Right cardiac atrium (tissue), 5 donors: ENCODE measurements around the gene DSTYK. TPM values are rescaled to one million over a fixed set of nuclear protein-coding genes. Genes with fewer than 3 reads are reported as not detected.

Experiments used
- ATAC-seq, 2 donors: fragments of 200-7000 bp; cut with Tn5 transposase; one replicate each; pipeline versions ENCODE4 v1.8.0 to v1.9.1; 2020; ENCODE audit warnings: moderate library complexity in 2 of 2, mild to moderate bottlenecking in 1 of 2
- DNase-seq, 3 donors: peaks; one replicate each; pipeline ENCODE4 v3.0.0-alpha.2; 2020
- H3K27ac ChIP-seq: one replicate; pipeline ENCODE4 v1.5.1; 2013; ENCODE audit warnings: mild to moderate bottlenecking, low read length, control low read depth, moderate library complexity
- H3K27me3 ChIP-seq: one replicate; pipeline ENCODE4 v1.6.1; 2013; ENCODE audit not compliant: control insufficient read depth, insufficient read depth
- H3K4me1 ChIP-seq: one replicate; pipeline ENCODE4 v1.6.1; 2013; ENCODE audit warnings: low read length; ENCODE audit not compliant: control insufficient read depth, insufficient read depth
- H3K4me3 ChIP-seq: one replicate; pipeline ENCODE4 v1.5.1; 2013; ENCODE audit warnings: low read length, control low read depth
- H3K9me3 ChIP-seq: one replicate; pipeline ENCODE4 v1.6.1; 2013; ENCODE audit warnings: low read length; ENCODE audit not compliant: control insufficient read depth
- WGBS: extraction: QIAGEN DNeasy Blood & Tissue Kit; methylation state at CpG from one replicate; pipeline ENCODE4 v1.1.7; 2013; 5-methylcytosine and 5-hydroxymethylcytosine counted together
- intact Hi-C, 4 donors: fragments of 100-400 bp; cut with DNase I; formaldehyde crosslinking; loops; one replicate each; pipeline versions ENCODE4 v1.11.0 to v1.14.0; 2022 to 2023
- polyA plus RNA-seq: library from polyadenylated mRNA; stranded (reverse); fragments of 200-250 nt; gene quantifications from one replicate; pipeline ENCODE4 v1.2.3, GENCODE V29; 2013
- total RNA-seq, 4 donors: library from RNA; stranded (reverse); fragmentation: NEBNext Ultra II Directional; extraction: Animal tissue kit (Norgen Biotek cat#: 25700); gene quantifications; one replicate each; pipeline ENCODE4 v1.2.1, GENCODE V29; 2021
- donor health status: healthy with polysubstance abuse.
- donor health status: DM: no; HTN: yes; CAD: no.
- donor health status: DM: no; HTN: no; CAD: no.
- donor health status: DM: no; HTN: yes; CAD: no; lungs with severe emphysema.
- donor health status: DM: yes; HTN: yes; CAD: no.

The DSTYK gene
- total and polyA plus RNA-seq, 5 donors: 4.9 to 10.1 (median 8.5) TPM

- no peaks in the 10 kb centered on the region for H3K27me3 ChIP-seq
- H3K4me3 ChIP-seq: peak overlapping the region; percentile 25
- DNase-seq: no peak
- 36% methylated on average over 10 of the region's 10 CpGs for WGBS
- H3K4me1 ChIP-seq: peaks cover 4% of the 10 kb centered on the region
- H3K9me3 ChIP-seq: no peaks in the 10 kb centered on the region
- no peak overlapping the region for H3K27ac ChIP-seq
- intact Hi-C loops: no loop called here
- ATAC-seq: peak in 1 of 2 donors; percentile 3
Observed at GRCh38 chr1:205229916-205230700, 18.6 kb upstream of the DSTYK start.

- H3K27me3 ChIP-seq: no peaks in the 10 kb centered on the region
- no peak overlapping the region for H3K27ac ChIP-seq
- 3% methylated on average over 15 of the region's 15 CpGs for WGBS
- H3K4me3 ChIP-seq: peak overlapping the region; percentile 25
- intact Hi-C loops: no loop called here
- H3K4me1 ChIP-seq: peaks cover 4% of the 10 kb centered on the region
- ATAC-seq (peak; percentile 60 to 66), DNase-seq (peak in 2 of 3 donors; percentile 33 to 66)
- no peaks in the 10 kb centered on the region for H3K9me3 ChIP-seq
Observed at GRCh38 chr1:205229399-205229871, 17.9 kb upstream of the DSTYK start.

- no peak overlapping the region for H3K27ac ChIP-seq
- intact Hi-C loops: no loop called here
- 0% methylated on average over 27 of the region's 27 CpGs for WGBS
- peak in 1 of 3 donors; percentile 63 for DNase-seq
- peak; percentile 7 to 23 for ATAC-seq
- peaks cover 4% of the 10 kb centered on the region for H3K4me1 ChIP-seq
- H3K4me3 ChIP-seq: peak overlapping the region; percentile 80
- H3K9me3 ChIP-seq: no peaks in the 10 kb centered on the region
- no peaks in the 10 kb centered on the region for H3K27me3 ChIP-seq
Observed at GRCh38 chr1:205228093-205228521, 16.6 kb upstream of the DSTYK start.

- ATAC-seq (peak; percentile 96 to 97), DNase-seq (peak; percentile 92 to 97 (median 97))
- peak within 1 kb of the TSS; percentile 34 for H3K27ac ChIP-seq
- intact Hi-C loops: no loop called here
- H3K4me3 ChIP-seq: peak within 1 kb of the TSS; percentile 80
- no peaks in the 10 kb centered on the region for H3K27me3 ChIP-seq
- WGBS: under 1% methylated on average over 44 of the region's 44 CpGs
- no peaks in the 10 kb centered on the region for H3K9me3 ChIP-seq
- peaks cover 4% of the 10 kb centered on the region for H3K4me1 ChIP-seq
Observed at GRCh38 chr1:205227584-205228013, 16.1 kb upstream of the DSTYK start, which contains the start of gene TMCC2. Gene TMCC2 (plus strand): TSS chr1:205227946. CDS start chr1:205228565, 619 bp downstream.

GRCh38 chr1:205226868-205227583 is 15.5 kb upstream of the DSTYK start:
- Histone ChIP-seq H3K4me1 (peaks cover 4% of the 10 kb centered on the region), H3K27me3 (no peaks in the 10 kb centered on the region), H3K27ac (no peak overlapping the region), H3K9me3 (no peaks in the 10 kb centered on the region), H3K4me3 (peak overlapping the region; percentile 80)
- intact Hi-C loops: no loop called here
- DNase-seq (no peak), ATAC-seq (no peak)
- 17% methylated on average over 8 of the region's 8 CpGs for WGBS

- H3K9me3 ChIP-seq: no peaks in the 10 kb centered on the region
- 62% methylated on average over 11 of the region's 11 CpGs for WGBS
- DNase-seq (no peak), ATAC-seq (no peak)
- H3K27me3 ChIP-seq: no peaks in the 10 kb centered on the region
- no peak overlapping the region for H3K27ac ChIP-seq
- intact Hi-C loops: no loop called here
- no peak overlapping the region for H3K4me3 ChIP-seq
- peaks cover 4% of the 10 kb centered on the region for H3K4me1 ChIP-seq
Observed at GRCh38 chr1:205225901-205226765, 14.6 kb upstream of the DSTYK start.

GRCh38 chr1:205224736-205225135 is 13.2 kb upstream of the DSTYK start:
- peaks cover under 1% of the 10 kb centered on the region for H3K4me1 ChIP-seq
- DNase-seq: no peak
- no peak overlapping the region for H3K4me3 ChIP-seq
- no peak for ATAC-seq
- H3K27me3 ChIP-seq: no peaks in the 10 kb centered on the region
- H3K9me3 ChIP-seq: no peaks in the 10 kb centered on the region
- intact Hi-C loops: no loop called here
- H3K27ac ChIP-seq: no peak overlapping the region

- ATAC-seq (no peak), DNase-seq (no peak)
- no peak overlapping the region for H3K27ac ChIP-seq
- intact Hi-C loops: no loop called here
- no peaks in the 10 kb centered on the region for H3K27me3 ChIP-seq
- no peaks in the 10 kb centered on the region for H3K9me3 ChIP-seq
- no peak overlapping the region for H3K4me3 ChIP-seq
- no peaks in the 10 kb centered on the region for H3K4me1 ChIP-seq
- 54% methylated on average over 2 of the region's 2 CpGs for WGBS
Observed at GRCh38 chr1:205220421-205220820, 8.9 kb upstream of the DSTYK start.

- no peaks in the 10 kb centered on the region for H3K9me3 ChIP-seq
- intact Hi-C loops: no loop called here
- DNase-seq (no peak), ATAC-seq (no peak)
- no peak overlapping the region for H3K4me3 ChIP-seq
- WGBS: 86% methylated on average over 3 of the region's 3 CpGs
- no peaks in the 10 kb centered on the region for H3K27me3 ChIP-seq
- H3K4me1 ChIP-seq: no peaks in the 10 kb centered on the region
- no peak overlapping the region for H3K27ac ChIP-seq
Observed at GRCh38 chr1:205217418-205217817, 5.9 kb upstream of the DSTYK start.

GRCh38 chr1:205216588-205216987 is 5.1 kb upstream of the DSTYK start:
- DNase-seq (no peak), ATAC-seq (no peak)
- no peaks in the 10 kb centered on the region for H3K27me3 ChIP-seq
- H3K4me1 ChIP-seq: no peaks in the 10 kb centered on the region
- H3K9me3 ChIP-seq: no peaks in the 10 kb centered on the region
- H3K27ac ChIP-seq: no peak overlapping the region
- 87% methylated on average over 4 of the region's 4 CpGs for WGBS
- intact Hi-C loops: no loop called here
- H3K4me3 ChIP-seq: no peak overlapping the region
